Stimulated activated CD8-positive, alpha-beta memory T cell treated with anti-CD3 and anti-CD28 coated beads, Interleukin-7, amount 100 ng/mL, for 24 hours (primary cell): Measurements from ENCODE around the gene GAD2.
"Not testable (repeated sequence)": the region's sequence is repeated elsewhere in the genome, so short reads cannot be mapped to it uniquely, and the experiment has no call there.

Experiments
- DNase-seq: peaks from one replicate; pipeline ENCODE4 v3.0.0-alpha.2; 2020; ENCODE audit warnings: low read depth

The GAD2 gene

DNA sequence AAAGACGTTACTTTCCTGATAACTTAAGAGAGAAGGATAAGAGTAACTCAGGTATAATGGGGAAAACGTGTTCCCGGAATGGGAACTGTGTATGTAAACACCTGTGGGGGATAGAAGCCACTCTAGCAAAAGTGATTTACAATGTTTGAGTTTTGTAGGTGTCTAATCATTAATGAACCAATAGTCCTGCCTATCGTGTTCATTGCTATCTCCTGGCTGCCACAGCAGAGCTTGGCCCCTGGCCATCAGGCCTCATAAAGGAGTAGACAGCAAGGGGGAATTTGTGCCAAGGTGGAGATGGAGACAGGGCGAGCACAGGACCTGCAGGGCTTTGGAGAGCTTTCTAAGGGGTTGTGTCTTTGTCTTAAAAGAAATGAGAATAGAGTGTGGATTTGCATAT is 102.1 kb downstream of the GAD2 start:
- DNase-seq, result no peak

GRCh38 chr10:26323219-26323618 is 106.6 kb downstream of the GAD2 start:
- no peak for DNase-seq

GRCh38 chr10:26326851-26327250 is 110.3 kb downstream of the GAD2 start:
- DNase-seq, result no peak

DNA sequence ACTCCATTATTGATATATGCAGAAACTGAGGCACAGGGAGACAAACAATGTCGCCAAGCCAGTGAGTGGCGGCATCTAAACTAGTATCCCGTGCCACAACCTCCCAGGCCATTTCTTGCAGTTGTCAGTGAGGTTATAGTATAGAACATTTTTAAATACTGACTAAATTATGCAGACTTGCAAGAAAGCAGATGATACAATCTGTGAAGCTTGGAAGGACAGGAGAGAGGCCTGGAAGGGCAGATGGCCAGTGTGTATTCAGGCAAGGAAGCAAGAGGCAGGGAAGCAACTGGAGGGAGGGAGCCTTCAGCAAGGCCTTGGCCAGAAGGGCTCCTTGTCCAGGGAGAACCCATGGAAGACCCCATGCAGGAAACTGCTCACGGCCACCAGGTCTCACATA is 111.2 kb downstream of the GAD2 start:
- DNase-seq, result no peak

- DNase-seq, result no peak
These were observed 114.8 kb downstream of the GAD2 start for GRCh38 chr10:26331371-26331770.

GRCh38 chr10:26334232-26334931 is 117.8 kb downstream of the GAD2 start:
- no peak for DNase-seq

DNA sequence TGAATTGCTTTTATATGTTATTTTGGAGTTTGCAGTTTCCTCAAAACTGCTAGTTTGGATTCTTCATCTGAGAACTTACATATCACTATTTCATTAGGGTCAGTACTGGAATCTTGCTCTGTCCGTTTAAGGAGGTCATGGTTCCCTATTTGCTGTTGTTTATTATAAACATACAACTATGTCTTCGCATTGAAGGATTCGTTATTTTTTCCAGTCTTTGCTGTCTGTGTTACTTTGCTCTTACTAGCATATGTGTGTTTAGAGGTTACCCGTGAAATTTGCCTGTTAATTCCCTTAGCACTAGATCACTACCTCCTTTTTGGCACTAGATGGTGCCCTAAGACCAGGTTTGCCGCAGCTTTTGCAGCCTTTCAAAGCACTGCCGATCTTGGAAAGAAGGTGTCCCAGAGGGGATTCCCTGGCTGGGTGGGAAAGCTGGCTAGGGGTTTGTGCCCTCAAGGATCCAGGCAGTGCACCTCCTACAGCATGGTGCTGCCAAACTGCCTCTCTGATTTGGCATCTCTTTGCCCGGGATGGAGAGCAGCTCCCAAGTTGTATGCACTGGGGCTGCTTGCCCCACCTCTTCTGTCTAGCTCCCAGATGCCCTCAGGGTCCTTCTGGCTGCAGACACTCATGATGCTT is 118.5 kb downstream of the GAD2 start:
- peak; percentile 17 for DNase-seq

GRCh38 chr10:26335574-26336093 is 119.1 kb downstream of the GAD2 start:
- DNase-seq, result no peak

DNA sequence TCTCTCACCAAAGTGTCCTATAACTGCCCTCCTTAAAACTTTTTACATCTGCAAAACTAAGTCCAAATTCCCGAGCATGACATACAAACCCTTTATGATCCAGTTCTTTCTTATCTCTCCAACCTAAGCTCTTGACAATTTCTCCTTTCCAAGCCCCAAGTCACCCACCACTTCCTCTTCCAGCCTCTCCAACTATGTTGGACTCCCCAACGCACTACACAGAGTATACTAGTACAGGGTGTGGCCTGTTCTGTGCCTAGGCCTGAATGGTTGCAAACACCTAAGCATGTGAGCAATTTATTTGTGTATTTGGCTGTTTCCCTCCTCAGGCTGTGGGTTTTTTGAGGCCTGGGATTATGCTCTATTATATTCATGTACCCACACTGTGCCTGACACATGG is 120.4 kb downstream of the GAD2 start:
- DNase-seq, result no peak

DNA sequence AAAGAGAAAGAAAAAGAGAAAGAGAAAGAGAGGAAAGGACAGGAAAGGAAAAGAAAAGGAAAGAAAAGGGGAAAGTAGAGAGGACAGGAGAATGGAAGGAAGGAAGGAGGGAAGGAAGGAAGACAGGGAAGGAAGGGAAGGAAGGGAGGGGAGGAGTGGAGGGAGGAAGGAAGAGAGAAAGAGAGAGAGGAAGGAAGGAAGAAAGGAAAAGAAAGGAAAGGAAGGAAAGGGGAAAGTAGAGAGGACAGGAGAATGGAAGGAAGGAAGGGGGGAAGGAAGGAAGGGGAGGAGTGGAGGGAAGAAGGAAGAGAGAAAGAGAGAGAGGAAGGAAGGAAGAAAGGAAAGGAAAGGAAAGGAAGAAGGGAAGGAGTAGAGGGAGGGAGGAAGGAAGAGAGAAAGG is 125.1 kb downstream of the GAD2 start:
- no peak for DNase-seq

GRCh38 chr10:26348821-26349417 is 132.3 kb downstream of the GAD2 start:
- DNase-seq, result not testable (repeated sequence)
